Measurements from ENCODE around the gene SPATA20. TPM values are rescaled to one million over a fixed set of nuclear protein-coding genes. Genes with fewer than 3 reads are reported as not detected.

Gene SPATA20
- total and polyA plus RNA-seq, 12 donors, result 12.6 to 88.4 (median 63.3) TPM

GRCh38 chr17:50532452-50533024 is 14.4 kb upstream of the SPATA20 start, which contains the start of gene EPN3:
Gene EPN3 (plus strand): TSS chr17:50532735. CDS start chr17:50536557, 3,822 bp downstream.
- H3K27ac ChIP-seq, result peak within 1 kb of the TSS in 9 of 10 donors; percentile 65 to 89 (median 80)
- no peak for DNase-seq
- no peak for TF ChIP-seq CTCF (IDR thresholded peaks at IDR 0.05)
- H3K9me3 ChIP-seq, result no peaks in the 10 kb centered on the region
- H3K4me3 ChIP-seq, result peak within 1 kb of the TSS; percentile 2 to 54 (median 48)
- H3K4me1 ChIP-seq, result peaks cover 3 to 33% (median 19%) of the 10 kb centered on the region in 9 donors
- 1 to 3% methylated on average over 21 of the region's 21 CpGs for WGBS, 2 donors
- peaks cover 0 to 45% (median 25%) of the 10 kb centered on the region in 7 donors for H3K27me3 ChIP-seq
- peak in 6 of 8 donors; percentile 28 to 53 (median 34) for ATAC-seq
- peaks cover 0 to 6% (median 0%) of the 10 kb centered on the region in 9 donors for H3K36me3 ChIP-seq
- intact Hi-C loops (cut with DNase I), result loop anchor here in 2 of 10 donors (5.0 to 10.0 kb wide), 2 partner anchors 48 to 510 kb away; no protein-coding TSS in a partner anchor

- peak in 5 of 8 donors; percentile 12 to 46 (median 21) for ATAC-seq
- Histone ChIP-seq H3K4me1 (peaks cover 3 to 33% (median 19%) of the 10 kb centered on the region in 9 donors), H3K36me3 (peaks cover 0 to 6% (median 0%) of the 10 kb centered on the region in 9 donors), H3K9me3 (no peaks in the 10 kb centered on the region), H3K4me3 (peak overlapping the region; percentile 2 to 54 (median 48)), H3K27ac (peak overlapping the region in 9 of 10 donors; percentile 65 to 89 (median 80)), H3K27me3 (peaks cover 0 to 45% (median 25%) of the 10 kb centered on the region in 7 donors)
- DNase-seq, result no peak
- WGBS, 2 donors, result 20 to 21% methylated on average over 5 of the region's 5 CpGs
- intact Hi-C loops (cut with DNase I), result loop anchor here in 2 of 10 donors (5.0 to 10.0 kb wide), 2 partner anchors 48 to 511 kb away; no protein-coding TSS in a partner anchor
- no peak for TF ChIP-seq CTCF (IDR thresholded peaks at IDR 0.05)
Measured at GRCh38 chr17:50533185-50533584, 13.8 kb upstream of the SPATA20 start.

GRCh38 chr17:50533720-50534148 is 13.2 kb upstream of the SPATA20 start:
- no peaks in the 10 kb centered on the region for H3K9me3 ChIP-seq
- DNase-seq, result peak; percentile 61 to 73
- H3K36me3 ChIP-seq, result peaks cover 0 to 8% (median 0%) of the 10 kb centered on the region in 9 donors
- H3K27me3 ChIP-seq, result peaks cover 0 to 45% (median 25%) of the 10 kb centered on the region in 7 donors
- no peak for TF ChIP-seq CTCF (IDR thresholded peaks at IDR 0.05)
- ATAC-seq, result peak; percentile 60 to 88 (median 76)
- 1 to 2% methylated on average over 17 of the region's 17 CpGs for WGBS, 2 donors
- peak overlapping the region in 9 of 10 donors; percentile 65 to 89 (median 80) for H3K27ac ChIP-seq
- intact Hi-C loops (cut with DNase I), result loop anchor here in 2 of 10 donors (5.0 to 10.0 kb wide), 2 partner anchors 49 to 511 kb away; no protein-coding TSS in a partner anchor
- peaks cover 3 to 33% (median 19%) of the 10 kb centered on the region in 9 donors for H3K4me1 ChIP-seq
- H3K4me3 ChIP-seq, result peak overlapping the region in 9 of 10 donors; percentile 10 to 54 (median 48)

GRCh38 chr17:50534222-50534978 is 12.6 kb upstream of the SPATA20 start:
- TF ChIP-seq CTCF (IDR thresholded peaks at IDR 0.05), result peak in 7 of 9 donors; percentile 11 to 43 (median 37)
- intact Hi-C loops (cut with DNase I), result loop anchor here in 2 of 10 donors (5.0 to 10.0 kb wide), 2 partner anchors 50 to 512 kb away; no protein-coding TSS in a partner anchor
- peaks cover 0 to 45% (median 24%) of the 10 kb centered on the region in 7 donors for H3K27me3 ChIP-seq
- no peaks in the 10 kb centered on the region for H3K9me3 ChIP-seq
- H3K27ac ChIP-seq, result peak overlapping the region; percentile 29 to 89 (median 80)
- ATAC-seq (peak; percentile 37 to 71 (median 64)), DNase-seq (no peak)
- peaks cover 0 to 9% (median 0%) of the 10 kb centered on the region in 9 donors for H3K36me3 ChIP-seq
- peaks cover 3 to 33% (median 19%) of the 10 kb centered on the region in 9 donors for H3K4me1 ChIP-seq
- WGBS, 2 donors, result 38 to 40% methylated on average over 24 of the region's 24 CpGs
- H3K4me3 ChIP-seq, result peak overlapping the region in 9 of 10 donors; percentile 10 to 54 (median 48)

Measured in heart right ventricle (tissue), 16 donors.